Stimulated activated CD4-positive, alpha-beta T cell treated with anti-CD3 and anti-CD28 coated beads, TNF-alpha, amount 100 ng/mL, for 4 hours (primary cell): ENCODE results near the gene USP25.

Source experiments
- DNase-seq, 3 experiments: peaks; one replicate each; pipeline ENCODE4 v3.0.0-alpha.2; 2020; ENCODE audit warnings: low read depth in 3 of 3

Gene USP25

GRCh38 chr21:15860541-15860940 lies 130.8 kb downstream of the USP25 start:
- DNase-seq = no peak

GRCh38 chr21:15868940-15869339 lies 139.2 kb downstream of the USP25 start:
- no peak for DNase-seq

GRCh38 chr21:15870819-15871218 lies 141.0 kb downstream of the USP25 start:
- DNase-seq = no peak

- DNase-seq = no peak
Observed at GRCh38 chr21:15872236-15872635, 142.5 kb downstream of the USP25 start.

- DNase-seq = no peak
Observed at GRCh38 chr21:15874615-15875014, 144.8 kb downstream of the USP25 start.

GRCh38 chr21:15875286-15875685 lies 145.5 kb downstream of the USP25 start:
- no peak for DNase-seq

- no peak for DNase-seq
Observed at GRCh38 chr21:15893902-15894301, 164.1 kb downstream of the USP25 start.

- DNase-seq = no peak
Observed at GRCh38 chr21:15894596-15894995, 164.8 kb downstream of the USP25 start.

GRCh38 chr21:15895142-15896106 lies 165.6 kb downstream of the USP25 start:
- no peak for DNase-seq

GRCh38 chr21:15896501-15896900 lies 166.7 kb downstream of the USP25 start:
- no peak for DNase-seq

GRCh38 chr21:15904389-15904788 lies 174.6 kb downstream of the USP25 start:
- no peak for DNase-seq

GRCh38 chr21:15908187-15908586 lies 178.4 kb downstream of the USP25 start:
- no peak for DNase-seq

- no peak for DNase-seq
Observed at GRCh38 chr21:15928196-15928595, 198.4 kb downstream of the USP25 start.

- DNase-seq = no peak
Observed at GRCh38 chr21:15928686-15929425, 199.1 kb downstream of the USP25 start.

GRCh38 chr21:15929536-15929935 lies 199.8 kb downstream of the USP25 start:
- no peak for DNase-seq
